Loucy (cell line): ENCODE data around the gene PNPLA1.

Source experiments
- H2AFZ ChIP-seq: fragments of 200-600 bp; sonication (generic); 2 replicates; pipeline ENCODE4 v1.6.0; 2016; ENCODE audit warnings: antibody characterized with exemption, mild to moderate bottlenecking, low read length, moderate library complexity
- H3F3A ChIP-seq: fragments of 200-600 bp; 2 replicates; pipeline ENCODE4 v1.6.0; 2016; ENCODE audit warnings: antibody characterized with exemption, low read depth, mild to moderate bottlenecking
- H3K27me3 ChIP-seq: fragments of 200-600 bp; sonication (generic); 2 replicates; pipeline ENCODE4 v1.6.1; 2014; ENCODE audit warnings: low read length, mild to moderate bottlenecking; ENCODE audit not compliant: insufficient read depth, poor library complexity, severe bottlenecking
- H3K36me3 ChIP-seq: fragments of 200-600 bp; sonication (generic); 2 replicates; pipeline ENCODE4 v1.6.1; 2016; ENCODE audit warnings: low read length; ENCODE audit not compliant: insufficient read depth
- H3K4me1 ChIP-seq: fragments of 200-600 bp; sonication (generic); 2 replicates; pipeline ENCODE4 v1.5.1; 2014; ENCODE audit warnings: low read length, mild to moderate bottlenecking; ENCODE audit not compliant: insufficient read depth, poor library complexity, severe bottlenecking
- H3K4me2 ChIP-seq: fragments of 200-600 bp; sonication (generic); 2 replicates; pipeline ENCODE4 v1.6.0; 2014; ENCODE audit warnings: antibody characterized with exemption, low read length, low read depth, mild to moderate bottlenecking; ENCODE audit not compliant: poor library complexity, severe bottlenecking
- H3K4me3 ChIP-seq: fragments of 200-600 bp; sonication (generic); 2 replicates; pipeline ENCODE4 v1.5.1; 2014; ENCODE audit warnings: low read length, mild to moderate bottlenecking, mixed read lengths; ENCODE audit not compliant: poor library complexity, severe bottlenecking
- H3K79me2 ChIP-seq: fragments of 200-600 bp; sonication (generic); 2 replicates; pipeline ENCODE4 v1.6.1; 2014; ENCODE audit warnings: low read length; ENCODE audit not compliant: insufficient read depth
- H3K9ac ChIP-seq: fragments of 200-600 bp; sonication (generic); 2 replicates; pipeline ENCODE4 v1.6.0; 2014; ENCODE audit warnings: mild to moderate bottlenecking, low read depth, low read length, moderate library complexity; ENCODE audit not compliant: poor library complexity, severe bottlenecking
- H3K9me2 ChIP-seq: fragments of 200-600 bp; sonication (generic); replicated peaks from 2 replicates; pipeline ENCODE4 v1.6.1; 2016; ENCODE audit warnings: low read depth, low read length, mixed read lengths
- H3K9me3 ChIP-seq: fragments of 200-600 bp; sonication (generic); 2 replicates; pipeline ENCODE4 v1.6.1; 2014; ENCODE audit warnings: mild to moderate bottlenecking, antibody characterized with exemption, low read length, low read depth; ENCODE audit not compliant: insufficient read depth
- H4K20me1 ChIP-seq: fragments of 200-600 bp; sonication (generic); 2 replicates; pipeline ENCODE4 v1.6.0; 2014; ENCODE audit warnings: antibody characterized with exemption, low read length, mild to moderate bottlenecking; ENCODE audit not compliant: insufficient read depth, poor library complexity, severe bottlenecking
- CTCF ChIP-seq: fragments of 200-600 bp; sonication (generic); conservative IDR thresholded peaks from 2 replicates; pipeline ENCODE4 v1.5.1; 2014; ENCODE audit warnings: mild to moderate bottlenecking, antibody characterized with exemption, low read length
- EZH2phosphoT487 ChIP-seq: fragments of 200-600 bp; IDR thresholded peaks from 2 replicates; pipeline ENCODE4 v1.6.1; 2018; ENCODE audit warnings: antibody characterized with exemption, mild to moderate bottlenecking, moderate library complexity, borderline replicate concordance

Gene PNPLA1

GRCh38 chr6:36298027-36298426 lies 28.2 kb downstream of the PNPLA1 start:
- no peaks in the 10 kb centered on the region for H3K9me2 ChIP-seq
- no peak overlapping the region for H3K4me3 ChIP-seq
- H3K27me3 ChIP-seq, result no peaks in the 10 kb centered on the region
- no peaks in the 10 kb centered on the region for H3F3A ChIP-seq
- H3K36me3 ChIP-seq, result no peaks in the 10 kb centered on the region
- H2AFZ ChIP-seq, result no peak overlapping the region
- H4K20me1 ChIP-seq, result no peaks in the 10 kb centered on the region
- no peaks in the 10 kb centered on the region for H3K79me2 ChIP-seq
- H3K4me1 ChIP-seq, result no peaks in the 10 kb centered on the region
- H3K9me3 ChIP-seq, result no peaks in the 10 kb centered on the region
- H3K4me2 ChIP-seq, result no peak overlapping the region
- H3K9ac ChIP-seq, result no peak overlapping the region
- TF ChIP-seq EZH2phosphoT487 (no peak), CTCF (no peak)

GRCh38 chr6:36301085-36301658 lies 31.3 kb downstream of the PNPLA1 start:
- no peak overlapping the region for H3K4me3 ChIP-seq
- TF ChIP-seq CTCF (no peak), EZH2phosphoT487 (no peak)

GRCh38 chr6:36301781-36302180 lies 31.9 kb downstream of the PNPLA1 start:
- TF ChIP-seq CTCF (no peak), EZH2phosphoT487 (no peak)
- Histone ChIP-seq H3K9ac (no peak overlapping the region), H3K9me2 (no peaks in the 10 kb centered on the region), H3K4me3 (no peak overlapping the region), H4K20me1 (no peaks in the 10 kb centered on the region), H3K4me1 (no peaks in the 10 kb centered on the region), H2AFZ (no peak overlapping the region), H3K36me3 (no peaks in the 10 kb centered on the region), H3K27me3 (no peaks in the 10 kb centered on the region), H3F3A (no peaks in the 10 kb centered on the region), H3K79me2 (no peaks in the 10 kb centered on the region), H3K4me2 (no peak overlapping the region), H3K9me3 (no peaks in the 10 kb centered on the region)

More at GRCh38 chr6:36301085-36301658, 31.3 kb downstream of the PNPLA1 start:
- Histone ChIP-seq H3K9me3 (no peaks in the 10 kb centered on the region), H3K79me2 (no peaks in the 10 kb centered on the region), H2AFZ (no peak overlapping the region), H3K9ac (no peak overlapping the region), H3K9me2 (no peaks in the 10 kb centered on the region), H3K4me1 (no peaks in the 10 kb centered on the region), H3K4me2 (no peak overlapping the region), H3F3A (no peaks in the 10 kb centered on the region), H3K27me3 (no peaks in the 10 kb centered on the region), H4K20me1 (no peaks in the 10 kb centered on the region), H3K36me3 (no peaks in the 10 kb centered on the region)
